Measurements from ENCODE around the gene NOL12. TPM values are rescaled to one million over a fixed set of nuclear protein-coding genes. Genes with fewer than 3 reads are reported as not detected.

Gene NOL12
- total RNA-seq, 2 donors from 2014 or later, result 17.8 to 24.7 TPM

DNA sequence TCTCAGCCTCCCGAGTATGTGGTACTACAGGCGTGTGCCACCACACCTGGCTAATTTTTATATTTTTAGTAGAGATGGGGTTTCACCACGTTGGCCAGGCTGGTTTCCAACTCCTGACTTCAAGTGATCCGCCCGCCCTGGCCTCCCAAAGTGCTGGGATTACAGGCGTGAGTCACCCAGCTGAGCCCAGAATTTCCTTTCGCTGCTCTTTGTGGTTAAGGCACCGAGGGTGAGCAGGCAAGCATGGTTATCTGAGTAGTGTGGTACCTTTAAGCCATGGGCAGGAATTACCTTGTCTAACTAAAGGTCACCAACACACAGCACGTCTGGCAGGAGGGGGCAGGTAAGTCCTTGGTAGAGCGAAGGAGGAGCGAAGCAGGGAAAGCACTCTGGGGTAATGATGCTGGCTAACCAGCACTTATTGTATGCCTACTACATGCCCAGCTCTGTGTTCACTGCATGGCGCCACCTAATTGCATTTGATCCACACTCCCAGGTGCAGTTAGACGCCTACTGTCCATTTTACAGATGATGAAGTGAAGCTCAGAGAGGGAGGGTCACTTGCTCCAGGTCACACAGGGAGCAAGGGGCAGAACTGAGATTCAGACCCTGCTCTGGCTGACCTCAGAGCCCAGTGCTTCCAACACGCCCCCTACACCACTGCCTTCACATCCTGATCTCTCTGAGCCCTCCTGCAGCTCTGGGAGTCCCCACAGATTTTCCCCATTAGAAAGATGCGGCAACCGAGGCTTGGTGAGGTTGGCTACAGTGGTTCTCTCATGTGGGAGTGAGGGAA, 56.4 kb downstream of the NOL12 start:
- Histone ChIP-seq H3K4me1 (peaks cover 0 to 59% of the 10 kb centered on the region in 2 donors), H3K4me3 (no peak overlapping the region), H3K27ac (peak overlapping the region; percentile 27 to 31), H3K27me3 (no peaks in the 10 kb centered on the region), H3K36me3 (no peaks in the 10 kb centered on the region), H3K9me3 (no peaks in the 10 kb centered on the region)
- TF ChIP-seq, protein P1, sequence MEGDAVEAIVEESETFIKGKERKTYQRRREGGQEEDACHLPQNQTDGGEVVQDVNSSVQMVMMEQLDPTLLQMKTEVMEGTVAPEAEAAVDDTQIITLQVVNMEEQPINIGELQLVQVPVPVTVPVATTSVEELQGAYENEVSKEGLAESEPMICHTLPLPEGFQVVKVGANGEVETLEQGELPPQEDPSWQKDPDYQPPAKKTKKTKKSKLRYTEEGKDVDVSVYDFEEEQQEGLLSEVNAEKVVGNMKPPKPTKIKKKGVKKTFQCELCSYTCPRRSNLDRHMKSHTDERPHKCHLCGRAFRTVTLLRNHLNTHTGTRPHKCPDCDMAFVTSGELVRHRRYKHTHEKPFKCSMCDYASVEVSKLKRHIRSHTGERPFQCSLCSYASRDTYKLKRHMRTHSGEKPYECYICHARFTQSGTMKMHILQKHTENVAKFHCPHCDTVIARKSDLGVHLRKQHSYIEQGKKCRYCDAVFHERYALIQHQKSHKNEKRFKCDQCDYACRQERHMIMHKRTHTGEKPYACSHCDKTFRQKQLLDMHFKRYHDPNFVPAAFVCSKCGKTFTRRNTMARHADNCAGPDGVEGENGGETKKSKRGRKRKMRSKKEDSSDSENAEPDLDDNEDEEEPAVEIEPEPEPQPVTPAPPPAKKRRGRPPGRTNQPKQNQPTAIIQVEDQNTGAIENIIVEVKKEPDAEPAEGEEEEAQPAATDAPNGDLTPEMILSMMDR (IDR thresholded peaks at IDR 0.05), result no peak
- DNase-seq (ENCODE audit: low spot score), result no peak

Other genes starting within 250 kb of the NOL12 start
- 10 to 100 TPM in 1 of 2 donors, 1 to 10 TPM in 1; 9.9 to 19.5 TPM for gene MFNG, start 200.0 kb upstream of the NOL12 start, total RNA-seq
- gene CARD10, start 166.9 kb upstream of the NOL12 start, total RNA-seq, result 1 to 10 TPM; 4.2 to 5.8 TPM
- 10 to 100 TPM; 20.7 to 34.8 TPM for gene CDC42EP1, start 125.9 kb upstream of the NOL12 start, total RNA-seq
- gene LGALS2, start 106.3 kb upstream of the NOL12 start, total RNA-seq, result not detected
- 10 to 100 TPM; 17.7 to 29.0 TPM for gene GGA1, start 77.5 kb upstream of the NOL12 start, total RNA-seq
- 1 to 10 TPM; 1.5 to 4.0 TPM for gene SH3BP1, start 46.7 kb upstream of the NOL12 start, total RNA-seq
- 10 to 100 TPM; 15.7 to 32.0 TPM for gene PDXP, start 27.6 kb upstream of the NOL12 start, total RNA-seq
- 1,000 to 10,000 TPM in 1 of 2 donors, 100 to 1,000 TPM in 1; 584 to 1,958 TPM for gene LGALS1, start 10.7 kb upstream of the NOL12 start, total RNA-seq
- 100 to 1,000 TPM; 108 to 118 TPM for gene TRIOBP, start 10.7 kb downstream of the NOL12 start, total RNA-seq
- gene GCAT, start 121.6 kb downstream of the NOL12 start, total RNA-seq, result 10 to 100 TPM; 15.7 to 34.2 TPM
- not detected for gene GALR3, start 137.0 kb downstream of the NOL12 start, total RNA-seq
- gene ANKRD54, start 158.0 kb downstream of the NOL12 start, total RNA-seq, result 10 to 100 TPM; 17.8 to 18.5 TPM
- gene EIF3L, start 163.1 kb downstream of the NOL12 start, total RNA-seq, result 100 to 1,000 TPM; 193 to 284 TPM
- gene MICALL1, start 220.0 kb downstream of the NOL12 start, total RNA-seq, result 10 to 100 TPM; 16.9 TPM